ENCODE measurements around the gene RPTOR.

RPTOR gene

GRCh38 chr17:80921741-80922579, 377.3 kb downstream of the RPTOR start:
- H2BK5ac ChIP-seq (ENCODE audit: low read length), result no peak overlapping the region
- H2BK120ac ChIP-seq (ENCODE audit: low read depth, low read length), result no peak overlapping the region
- H3K9ac ChIP-seq (ENCODE audit: low read length), result no peak overlapping the region
- no peak overlapping the region for H3K27ac ChIP-seq (ENCODE audit: low read depth, low read length)
- no peaks in the 10 kb centered on the region for H3K79me1 ChIP-seq (ENCODE audit: low read length)
- no peaks in the 10 kb centered on the region for H3K4me1 ChIP-seq (ENCODE audit: control insufficient read depth, low read depth, low read length)
- no peaks in the 10 kb centered on the region for H3K27me3 ChIP-seq (ENCODE audit: insufficient read depth, low read length, poor library complexity)
- H2AK5ac ChIP-seq (ENCODE audit: low read length), result no peak overlapping the region
- no peak overlapping the region for H3K56ac ChIP-seq (ENCODE audit: low read length)
- H3K4me3 ChIP-seq (ENCODE audit: low read length), result no peak overlapping the region
- WGBS (ENCODE audit: extremely low coverage, insufficient coverage, low lambda C conversion rate), result no CpG with 5 or more reads among the region's 28 CpGs
- no peak overlapping the region for H3K4ac ChIP-seq (ENCODE audit: low read depth, low read length)
- no peaks in the 10 kb centered on the region for H3K36me3 ChIP-seq (ENCODE audit: control insufficient read depth, insufficient read depth, low read length)
- no peak overlapping the region for H4K8ac ChIP-seq (ENCODE audit: low read depth, low read length)
- H4K5ac ChIP-seq (ENCODE audit: low read length), result no peak overlapping the region
- H3K18ac ChIP-seq (ENCODE audit: low read length), result no peak overlapping the region
- H2BK15ac ChIP-seq (replicated peaks; ENCODE audit: low read depth), result no peak overlapping the region
- no peak overlapping the region for H3K23ac ChIP-seq (ENCODE audit: low read length)
- no peak overlapping the region for H3K4me2 ChIP-seq (ENCODE audit: low read length)
- DNase-seq, result no peak
- no peaks in the 10 kb centered on the region for H3K79me2 ChIP-seq (ENCODE audit: control insufficient read depth, insufficient read depth, low read length)

- no peak overlapping the region for H3K56ac ChIP-seq (ENCODE audit: low read length)
- no peak overlapping the region for H3K23ac ChIP-seq (ENCODE audit: low read length)
- no peaks in the 10 kb centered on the region for H3K27me3 ChIP-seq (ENCODE audit: insufficient read depth, low read length, poor library complexity)
- H3K4me1 ChIP-seq (ENCODE audit: control insufficient read depth, low read depth, low read length), result no peaks in the 10 kb centered on the region
- no peak for DNase-seq
- H2AK5ac ChIP-seq (ENCODE audit: low read length), result no peak overlapping the region
- no peak overlapping the region for H2BK120ac ChIP-seq (ENCODE audit: low read depth, low read length)
- no peak overlapping the region for H4K5ac ChIP-seq (ENCODE audit: low read length)
- H3K36me3 ChIP-seq (ENCODE audit: control insufficient read depth, insufficient read depth, low read length), result no peaks in the 10 kb centered on the region
- no CpG with 5 or more reads among the region's 33 CpGs for WGBS (ENCODE audit: extremely low coverage, insufficient coverage, low lambda C conversion rate)
- no peak overlapping the region for H3K4ac ChIP-seq (ENCODE audit: low read depth, low read length)
- no peak overlapping the region for H2BK15ac ChIP-seq (replicated peaks; ENCODE audit: low read depth)
- H3K79me1 ChIP-seq (ENCODE audit: low read length), result no peaks in the 10 kb centered on the region
- no peak overlapping the region for H3K18ac ChIP-seq (ENCODE audit: low read length)
- no peak overlapping the region for H3K9ac ChIP-seq (ENCODE audit: low read length)
- no peaks in the 10 kb centered on the region for H3K79me2 ChIP-seq (ENCODE audit: control insufficient read depth, insufficient read depth, low read length)
- H3K27ac ChIP-seq (ENCODE audit: low read depth, low read length), result no peak overlapping the region
- no peak overlapping the region for H3K4me3 ChIP-seq (ENCODE audit: low read length)
- H2BK5ac ChIP-seq (ENCODE audit: low read length), result no peak overlapping the region
- H4K8ac ChIP-seq (ENCODE audit: low read depth, low read length), result no peak overlapping the region
- H3K4me2 ChIP-seq (ENCODE audit: low read length), result no peak overlapping the region
Measured at GRCh38 chr17:80922580-80923160, 378.0 kb downstream of the RPTOR start.

- no peak overlapping the region for H2AK5ac ChIP-seq (ENCODE audit: low read length)
- no peak overlapping the region for H2BK5ac ChIP-seq (ENCODE audit: low read length)
- H3K23ac ChIP-seq (ENCODE audit: low read length), result no peak overlapping the region
- DNase-seq, result no peak
- no peak overlapping the region for H3K4me3 ChIP-seq (ENCODE audit: low read length)
- no peaks in the 10 kb centered on the region for H3K79me1 ChIP-seq (ENCODE audit: low read length)
- no peak overlapping the region for H3K9ac ChIP-seq (ENCODE audit: low read length)
- H2BK120ac ChIP-seq (ENCODE audit: low read depth, low read length), result no peak overlapping the region
- no peak overlapping the region for H4K5ac ChIP-seq (ENCODE audit: low read length)
- no peaks in the 10 kb centered on the region for H3K4me1 ChIP-seq (ENCODE audit: control insufficient read depth, low read depth, low read length)
- no peak overlapping the region for H3K27ac ChIP-seq (ENCODE audit: low read depth, low read length)
- WGBS (ENCODE audit: extremely low coverage, insufficient coverage, low lambda C conversion rate), result no CpG with 5 or more reads among the region's 35 CpGs
- H3K56ac ChIP-seq (ENCODE audit: low read length), result no peak overlapping the region
- no peaks in the 10 kb centered on the region for H3K36me3 ChIP-seq (ENCODE audit: control insufficient read depth, insufficient read depth, low read length)
- H2BK15ac ChIP-seq (replicated peaks; ENCODE audit: low read depth), result no peak overlapping the region
- no peak overlapping the region for H4K8ac ChIP-seq (ENCODE audit: low read depth, low read length)
- no peaks in the 10 kb centered on the region for H3K27me3 ChIP-seq (ENCODE audit: insufficient read depth, low read length, poor library complexity)
- H3K4ac ChIP-seq (ENCODE audit: low read depth, low read length), result no peak overlapping the region
- no peak overlapping the region for H3K18ac ChIP-seq (ENCODE audit: low read length)
- no peak overlapping the region for H3K4me2 ChIP-seq (ENCODE audit: low read length)
- no peaks in the 10 kb centered on the region for H3K79me2 ChIP-seq (ENCODE audit: control insufficient read depth, insufficient read depth, low read length)
Measured at GRCh38 chr17:80923211-80924110, 378.8 kb downstream of the RPTOR start.

GRCh38 chr17:80924111-80924806, 379.6 kb downstream of the RPTOR start:
- no peaks in the 10 kb centered on the region for H3K79me1 ChIP-seq (ENCODE audit: low read length)
- DNase-seq, result no peak
- H3K27ac ChIP-seq (ENCODE audit: low read depth, low read length), result no peak overlapping the region
- no peak overlapping the region for H3K9ac ChIP-seq (ENCODE audit: low read length)
- no peak overlapping the region for H3K18ac ChIP-seq (ENCODE audit: low read length)
- H2BK120ac ChIP-seq (ENCODE audit: low read depth, low read length), result no peak overlapping the region
- H3K27me3 ChIP-seq (ENCODE audit: insufficient read depth, low read length, poor library complexity), result no peaks in the 10 kb centered on the region
- H3K4me1 ChIP-seq (ENCODE audit: control insufficient read depth, low read depth, low read length), result no peaks in the 10 kb centered on the region
- no peak overlapping the region for H4K8ac ChIP-seq (ENCODE audit: low read depth, low read length)
- H2BK15ac ChIP-seq (replicated peaks; ENCODE audit: low read depth), result no peak overlapping the region
- H3K4me3 ChIP-seq (ENCODE audit: low read length), result no peak overlapping the region
- no peak overlapping the region for H3K23ac ChIP-seq (ENCODE audit: low read length)
- no peak overlapping the region for H3K4ac ChIP-seq (ENCODE audit: low read depth, low read length)
- H3K4me2 ChIP-seq (ENCODE audit: low read length), result no peak overlapping the region
- H2AK5ac ChIP-seq (ENCODE audit: low read length), result no peak overlapping the region
- no peak overlapping the region for H3K56ac ChIP-seq (ENCODE audit: low read length)
- no peaks in the 10 kb centered on the region for H3K79me2 ChIP-seq (ENCODE audit: control insufficient read depth, insufficient read depth, low read length)
- no peak overlapping the region for H4K5ac ChIP-seq (ENCODE audit: low read length)
- no CpG with 5 or more reads among the region's 23 CpGs for WGBS (ENCODE audit: extremely low coverage, insufficient coverage, low lambda C conversion rate)
- H3K36me3 ChIP-seq (ENCODE audit: control insufficient read depth, insufficient read depth, low read length), result no peaks in the 10 kb centered on the region
- H2BK5ac ChIP-seq (ENCODE audit: low read length), result no peak overlapping the region

GRCh38 chr17:80924807-80925610, 380.4 kb downstream of the RPTOR start:
- Histone ChIP-seq H3K18ac (ENCODE audit: low read length) (no peak overlapping the region), H3K79me2 (ENCODE audit: control insufficient read depth, insufficient read depth, low read length) (no peaks in the 10 kb centered on the region), H3K4me3 (ENCODE audit: low read length) (no peak overlapping the region), H3K4ac (ENCODE audit: low read depth, low read length) (no peak overlapping the region), H2BK5ac (ENCODE audit: low read length) (no peak overlapping the region), H3K4me2 (ENCODE audit: low read length) (no peak overlapping the region), H4K5ac (ENCODE audit: low read length) (no peak overlapping the region), H2BK15ac (replicated peaks; ENCODE audit: low read depth) (no peak overlapping the region), H3K27ac (ENCODE audit: low read depth, low read length) (no peak overlapping the region), H2AK5ac (ENCODE audit: low read length) (no peak overlapping the region), H3K36me3 (ENCODE audit: control insufficient read depth, insufficient read depth, low read length) (no peaks in the 10 kb centered on the region), H3K9ac (ENCODE audit: low read length) (no peak overlapping the region), H3K4me1 (ENCODE audit: control insufficient read depth, low read depth, low read length) (no peaks in the 10 kb centered on the region), H3K56ac (ENCODE audit: low read length) (no peak overlapping the region), H3K79me1 (ENCODE audit: low read length) (no peaks in the 10 kb centered on the region), H2BK120ac (ENCODE audit: low read depth, low read length) (no peak overlapping the region), H3K23ac (ENCODE audit: low read length) (no peak overlapping the region), H4K8ac (ENCODE audit: low read depth, low read length) (no peak overlapping the region), H3K27me3 (ENCODE audit: insufficient read depth, low read length, poor library complexity) (no peaks in the 10 kb centered on the region)
- no CpG with 5 or more reads among the region's 38 CpGs for WGBS (ENCODE audit: extremely low coverage, insufficient coverage, low lambda C conversion rate)
- DNase-seq, result no peak

All from mesendoderm (in vitro differentiated cells).